Keratinocyte (primary cell): ENCODE measurements around the gene KRTAP12-3. TPM values are rescaled to one million over a fixed set of nuclear protein-coding genes. Genes with fewer than 3 reads are reported as not detected.

Source experiments
- DNase-seq: peaks from one replicate; pipeline ENCODE4 v3.0.0-alpha.2; 2011; ENCODE audit warnings: low read depth, missing footprints, low spot score
- FAIRE-seq: peaks from 2 replicates; lab custom pipeline; 2011; peaks lifted over from hg19 to GRCh38; lab: Jason Lieb, UNC
- H2AFZ ChIP-seq: 2 replicates; pipeline ENCODE4 v1.6.0; 2012; ENCODE audit warnings: low read length, control low read depth, inconsistent platforms; ENCODE audit not compliant: control insufficient read depth
- H3K27ac ChIP-seq: 2 replicates; pipeline ENCODE4 v1.5.1; 2011; ENCODE audit warnings: low read length; ENCODE audit not compliant: control insufficient read depth, insufficient read depth
- H3K27me3 ChIP-seq: 3 replicates; pipeline ENCODE4 v1.6.0; 2011; ENCODE audit warnings: low read length; ENCODE audit not compliant: control insufficient read depth, insufficient read depth; ENCODE audit errors: extremely low read depth
- H3K36me3 ChIP-seq, 2 experiments: 2 replicates in 1 of 2; 3 replicates in 1 of 2; pipeline ENCODE4 v1.5.1; 2011; ENCODE audit warnings: low read length in 2 of 2, mild to moderate bottlenecking in 1 of 2; ENCODE audit not compliant: control insufficient read depth in 2 of 2, insufficient read depth in 2 of 2; ENCODE audit errors: extremely low read depth in 1 of 2
- H3K4me1 ChIP-seq: 3 replicates; pipeline ENCODE4 v1.5.1; 2011; ENCODE audit warnings: low read length; ENCODE audit not compliant: control insufficient read depth, insufficient read depth; ENCODE audit errors: extremely low read depth
- H3K4me2 ChIP-seq: 3 replicates; pipeline ENCODE4 v1.6.0; 2011; ENCODE audit warnings: low read depth, low read length; ENCODE audit not compliant: control insufficient read depth, insufficient read depth; ENCODE audit errors: extremely low read depth
- H3K4me3 ChIP-seq, 3 experiments: fragments of 200-600 bp in 1 of 3; sonication (generic) in 1 of 3; 2 replicates in 2 of 3; 3 replicates in 1 of 3; pipeline ENCODE4 v1.5.1; 2011 to 2016; ENCODE audit warnings: low read length in 3 of 3, mild to moderate bottlenecking in 3 of 3, control low read depth in 2 of 3, inconsistent platforms in 1 of 3, low read depth in 1 of 3, mixed read lengths in 1 of 3, mixed run types in 1 of 3, moderate library complexity in 1 of 3; ENCODE audit not compliant: control insufficient read depth in 2 of 3, insufficient read depth in 2 of 3; ENCODE audit errors: extremely low read depth in 1 of 3
- H3K79me2 ChIP-seq: 2 replicates; pipeline ENCODE4 v1.6.0; 2012; ENCODE audit warnings: low read length; ENCODE audit not compliant: control insufficient read depth, insufficient read depth
- H3K9ac ChIP-seq: 3 replicates; pipeline ENCODE4 v1.6.0; 2011; ENCODE audit warnings: low read length; ENCODE audit not compliant: control insufficient read depth, insufficient read depth; ENCODE audit errors: extremely low read depth
- H3K9me1 ChIP-seq: 3 replicates; pipeline ENCODE4 v1.6.0; 2011; ENCODE audit warnings: low read length; ENCODE audit not compliant: control insufficient read depth, insufficient read depth; ENCODE audit errors: extremely low read depth
- H3K9me3 ChIP-seq: 2 replicates; pipeline ENCODE4 v1.5.1; 2012; ENCODE audit warnings: low read depth, low read length; ENCODE audit not compliant: control insufficient read depth
- H4K20me1 ChIP-seq: 3 replicates; pipeline ENCODE4 v1.6.0; 2011; ENCODE audit warnings: low read length; ENCODE audit not compliant: control insufficient read depth, insufficient read depth; ENCODE audit errors: extremely low read depth
- EZH2 ChIP-seq: IDR thresholded peaks from one replicate; pipeline ENCODE4 v1.6.1; 2012; ENCODE audit warnings: inconsistent platforms, mild to moderate bottlenecking, low read length, moderate library complexity
- dilution Hi-C: fragments of 300-500 bp; cut with MboI; formaldehyde crosslinking; loops from one replicate; pipeline ENCODE4 v1.7.0; 2020; ENCODE audit warnings: low sequenced_read_pairs; ENCODE audit not compliant: extremely low pct_ligation_motif_present
- polyA plus RNA-seq, 5 experiments: library from polyadenylated mRNA; depleted of rRNA in 3 of 5; stranded (reverse) in 3 of 5; stranded (forward) in 1 of 5; unstranded in 1 of 5; fragments of >200 nt; gene quantifications; 1 replicate in 1 of 5; 2 replicates in 3 of 5; 3 replicates in 1 of 5; pipeline versions ENCODE4 v1.2.1 to v1.2.3, GENCODE V29; 2011 to 2012; ENCODE audit warnings: missing spikeins in 2 of 5, low read depth in 1 of 5, low replicate concordance in 1 of 5
- TF ChIP-seq, protein P1 (sequence below), 3 experiments: IDR thresholded peaks in 1 of 3; conservative IDR thresholded peaks in 1 of 3; optimal IDR thresholded peaks in 1 of 3; 2 replicates in 2 of 3; 3 replicates in 1 of 3; pipeline versions ENCODE3 to v1.5.1; 2011; ENCODE audit warnings: low read length in 3 of 3, mild to moderate bottlenecking in 3 of 3, moderate library complexity in 2 of 3, control low read depth in 1 of 3, inconsistent platforms in 1 of 3; ENCODE audit not compliant: insufficient read depth in 2 of 3; ENCODE audit errors: extremely low read depth in 1 of 3

KRTAP12-3 gene
- polyA plus RNA-seq, 1 donor (not counting 4 experiments of a cell fraction or from before 2014, with no cell fraction given) = not detected

DNA sequence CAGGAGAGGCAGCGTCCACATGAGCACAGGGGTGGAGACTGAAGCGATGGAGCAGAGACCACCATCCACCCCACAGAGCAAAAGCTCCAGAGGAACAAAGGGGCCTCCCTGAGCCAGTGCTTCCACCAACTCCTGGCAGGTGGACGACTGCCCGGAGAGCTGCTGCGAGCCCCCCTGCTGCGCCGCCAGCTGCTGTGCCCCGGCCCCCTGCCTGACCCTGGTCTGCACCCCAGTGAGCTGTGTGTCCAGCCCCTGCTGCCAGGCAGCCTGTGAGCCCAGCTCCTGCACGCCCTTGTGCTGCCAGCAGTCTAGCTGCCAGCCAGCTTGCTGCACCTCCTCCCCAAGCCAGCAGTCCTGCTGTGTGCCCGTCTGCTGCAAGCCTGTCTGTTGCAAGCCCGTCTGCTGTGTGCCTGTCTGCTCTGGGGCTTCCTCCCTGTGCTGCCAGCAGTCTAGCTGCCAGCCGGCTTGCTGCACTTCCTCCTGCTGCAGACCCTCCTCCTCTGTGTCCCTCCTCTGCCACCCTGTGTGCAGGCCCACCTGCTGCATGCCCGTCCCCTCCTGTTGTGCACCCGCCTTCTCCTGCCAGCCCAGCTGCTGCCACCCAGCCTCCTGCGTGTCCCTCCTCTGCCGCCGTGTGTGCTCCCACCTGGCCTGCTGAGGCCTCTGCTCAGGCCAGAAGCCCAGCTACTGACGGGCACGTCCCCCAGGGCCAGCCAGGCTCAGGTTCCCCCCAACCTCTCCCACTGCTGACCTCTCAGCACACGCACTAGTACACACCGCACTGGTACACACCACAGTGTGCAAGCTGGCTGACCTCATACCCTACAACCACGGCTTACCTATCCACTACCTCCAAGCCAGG lies 44.6 kb downstream of the KRTAP12-3 start:
- DNase-seq = no peak
- no peak overlapping the region for H3K4me2 ChIP-seq
- FAIRE-seq = no peak
- no peak overlapping the region for H3K27ac ChIP-seq
- H3K27me3 ChIP-seq = peaks cover 21% of the 10 kb centered on the region
- dilution Hi-C loops = no loop called here
- H3K9me1 ChIP-seq = no peaks in the 10 kb centered on the region
- H3K4me3 ChIP-seq = no peak overlapping the region
- TF ChIP-seq, protein P1, sequence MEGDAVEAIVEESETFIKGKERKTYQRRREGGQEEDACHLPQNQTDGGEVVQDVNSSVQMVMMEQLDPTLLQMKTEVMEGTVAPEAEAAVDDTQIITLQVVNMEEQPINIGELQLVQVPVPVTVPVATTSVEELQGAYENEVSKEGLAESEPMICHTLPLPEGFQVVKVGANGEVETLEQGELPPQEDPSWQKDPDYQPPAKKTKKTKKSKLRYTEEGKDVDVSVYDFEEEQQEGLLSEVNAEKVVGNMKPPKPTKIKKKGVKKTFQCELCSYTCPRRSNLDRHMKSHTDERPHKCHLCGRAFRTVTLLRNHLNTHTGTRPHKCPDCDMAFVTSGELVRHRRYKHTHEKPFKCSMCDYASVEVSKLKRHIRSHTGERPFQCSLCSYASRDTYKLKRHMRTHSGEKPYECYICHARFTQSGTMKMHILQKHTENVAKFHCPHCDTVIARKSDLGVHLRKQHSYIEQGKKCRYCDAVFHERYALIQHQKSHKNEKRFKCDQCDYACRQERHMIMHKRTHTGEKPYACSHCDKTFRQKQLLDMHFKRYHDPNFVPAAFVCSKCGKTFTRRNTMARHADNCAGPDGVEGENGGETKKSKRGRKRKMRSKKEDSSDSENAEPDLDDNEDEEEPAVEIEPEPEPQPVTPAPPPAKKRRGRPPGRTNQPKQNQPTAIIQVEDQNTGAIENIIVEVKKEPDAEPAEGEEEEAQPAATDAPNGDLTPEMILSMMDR (optimal IDR thresholded peaks at IDR 0.05 in 1 of 3, IDR thresholded peaks at IDR 0.05 in 1 of 3, conservative IDR thresholded peaks at IDR 0.05 in 1 of 3; ENCODE audit: extremely low read depth in 1 of 3, insufficient read depth in 2 of 3, low read length in 3 of 3) = no peak
- TF ChIP-seq EZH2 = no peak
- no peak overlapping the region for H3K9ac ChIP-seq
- H2AFZ ChIP-seq = no peak overlapping the region
- H3K79me2 ChIP-seq = no peaks in the 10 kb centered on the region
- H3K36me3 ChIP-seq = no peaks in the 10 kb centered on the region
- H3K4me1 ChIP-seq = no peaks in the 10 kb centered on the region
- H3K9me3 ChIP-seq = peaks cover 4% of the 10 kb centered on the region
- H4K20me1 ChIP-seq = no peaks in the 10 kb centered on the region

DNA sequence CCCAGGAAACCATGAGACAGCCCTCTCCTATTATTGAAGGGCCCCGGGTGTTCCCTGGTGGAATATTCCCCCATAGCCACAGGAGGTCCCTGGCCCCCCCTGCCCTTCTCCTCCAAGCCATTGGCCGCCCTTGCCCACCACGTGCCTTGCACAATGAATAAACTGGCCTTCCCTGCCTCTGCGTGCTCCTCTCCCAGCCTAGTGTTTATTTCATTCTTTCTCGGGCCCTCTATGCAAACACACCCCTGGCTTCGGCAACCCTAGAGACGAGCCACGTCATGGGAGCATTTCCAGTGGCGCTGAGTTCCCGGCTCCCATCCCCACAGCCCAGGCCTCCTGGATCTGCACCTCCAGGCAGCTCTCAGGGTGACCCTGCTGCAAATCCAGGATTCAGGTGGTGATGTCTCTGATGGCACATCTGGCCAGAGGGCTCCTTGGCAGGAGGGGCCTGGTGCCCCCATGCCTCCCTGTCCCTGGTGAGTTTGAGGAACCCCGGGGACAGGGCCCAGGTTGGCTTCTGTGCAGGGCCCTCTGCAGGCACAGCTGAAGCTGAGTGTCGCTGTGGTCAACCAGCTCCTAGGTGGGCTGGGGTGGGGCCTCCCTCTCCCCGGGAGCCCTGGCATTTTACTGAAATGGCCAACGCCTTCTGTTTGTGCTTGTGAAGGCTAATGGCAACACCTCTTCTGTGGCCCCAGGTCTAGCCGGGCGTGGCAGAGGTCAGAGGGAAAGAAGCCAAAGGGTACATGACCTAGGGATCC lies 45.4 kb downstream of the KRTAP12-3 start:
- no peaks in the 10 kb centered on the region for H3K4me1 ChIP-seq
- no peaks in the 10 kb centered on the region for H3K9me1 ChIP-seq
- H3K27ac ChIP-seq = no peak overlapping the region
- no peak for DNase-seq
- no peaks in the 10 kb centered on the region for H4K20me1 ChIP-seq
- no peak overlapping the region for H3K9ac ChIP-seq
- peaks cover 4% of the 10 kb centered on the region for H3K9me3 ChIP-seq
- H3K79me2 ChIP-seq = no peaks in the 10 kb centered on the region
- H3K36me3 ChIP-seq = no peaks in the 10 kb centered on the region
- H3K4me3 ChIP-seq = no peak overlapping the region
- H2AFZ ChIP-seq = no peak overlapping the region
- H3K4me2 ChIP-seq = no peak overlapping the region
- dilution Hi-C loops = no loop called here
- FAIRE-seq = no peak
- H3K27me3 ChIP-seq = peaks cover 19% of the 10 kb centered on the region
- TF ChIP-seq, protein P1 (optimal IDR thresholded peaks at IDR 0.05 in 1 of 3, IDR thresholded peaks at IDR 0.05 in 1 of 3, conservative IDR thresholded peaks at IDR 0.05 in 1 of 3; ENCODE audit: extremely low read depth in 1 of 3, insufficient read depth in 2 of 3, low read length in 3 of 3) = no peak
- no peak for TF ChIP-seq EZH2
